ENCODE data around the gene SLC39A12.

DNA sequence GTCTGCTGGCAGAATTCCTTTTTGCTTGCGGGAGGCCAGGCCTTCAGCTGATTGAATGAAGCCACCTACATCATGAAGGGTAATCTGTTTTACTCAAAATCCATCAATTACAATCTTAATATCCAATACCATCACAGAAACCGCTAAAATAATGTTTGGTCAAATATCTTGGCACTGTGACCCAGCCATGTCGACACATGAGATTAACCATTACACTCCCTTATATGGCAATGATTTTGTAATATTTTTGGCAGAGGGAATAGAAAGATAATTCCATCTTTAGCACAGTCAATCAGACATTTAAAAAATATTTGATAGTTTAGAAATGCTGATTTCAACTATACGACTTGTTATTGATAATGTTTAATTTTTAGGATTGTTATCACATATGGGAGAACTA is 36.5 kb upstream of the SLC39A12 start:
- TF ChIP-seq JUND (IDR thresholded peaks at IDR 0.05) (no peak), TAF1 (IDR thresholded peaks at IDR 0.05; ENCODE audit: borderline replicate concordance, low read depth, low read length) (no peak), NFIC (IDR thresholded peaks at IDR 0.05; ENCODE audit: borderline replicate concordance) (no peak)
- TF ChIP-seq, protein P1, sequence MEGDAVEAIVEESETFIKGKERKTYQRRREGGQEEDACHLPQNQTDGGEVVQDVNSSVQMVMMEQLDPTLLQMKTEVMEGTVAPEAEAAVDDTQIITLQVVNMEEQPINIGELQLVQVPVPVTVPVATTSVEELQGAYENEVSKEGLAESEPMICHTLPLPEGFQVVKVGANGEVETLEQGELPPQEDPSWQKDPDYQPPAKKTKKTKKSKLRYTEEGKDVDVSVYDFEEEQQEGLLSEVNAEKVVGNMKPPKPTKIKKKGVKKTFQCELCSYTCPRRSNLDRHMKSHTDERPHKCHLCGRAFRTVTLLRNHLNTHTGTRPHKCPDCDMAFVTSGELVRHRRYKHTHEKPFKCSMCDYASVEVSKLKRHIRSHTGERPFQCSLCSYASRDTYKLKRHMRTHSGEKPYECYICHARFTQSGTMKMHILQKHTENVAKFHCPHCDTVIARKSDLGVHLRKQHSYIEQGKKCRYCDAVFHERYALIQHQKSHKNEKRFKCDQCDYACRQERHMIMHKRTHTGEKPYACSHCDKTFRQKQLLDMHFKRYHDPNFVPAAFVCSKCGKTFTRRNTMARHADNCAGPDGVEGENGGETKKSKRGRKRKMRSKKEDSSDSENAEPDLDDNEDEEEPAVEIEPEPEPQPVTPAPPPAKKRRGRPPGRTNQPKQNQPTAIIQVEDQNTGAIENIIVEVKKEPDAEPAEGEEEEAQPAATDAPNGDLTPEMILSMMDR (IDR thresholded peaks at IDR 0.05) = no peak
- TF ChIP-seq, protein P2, sequence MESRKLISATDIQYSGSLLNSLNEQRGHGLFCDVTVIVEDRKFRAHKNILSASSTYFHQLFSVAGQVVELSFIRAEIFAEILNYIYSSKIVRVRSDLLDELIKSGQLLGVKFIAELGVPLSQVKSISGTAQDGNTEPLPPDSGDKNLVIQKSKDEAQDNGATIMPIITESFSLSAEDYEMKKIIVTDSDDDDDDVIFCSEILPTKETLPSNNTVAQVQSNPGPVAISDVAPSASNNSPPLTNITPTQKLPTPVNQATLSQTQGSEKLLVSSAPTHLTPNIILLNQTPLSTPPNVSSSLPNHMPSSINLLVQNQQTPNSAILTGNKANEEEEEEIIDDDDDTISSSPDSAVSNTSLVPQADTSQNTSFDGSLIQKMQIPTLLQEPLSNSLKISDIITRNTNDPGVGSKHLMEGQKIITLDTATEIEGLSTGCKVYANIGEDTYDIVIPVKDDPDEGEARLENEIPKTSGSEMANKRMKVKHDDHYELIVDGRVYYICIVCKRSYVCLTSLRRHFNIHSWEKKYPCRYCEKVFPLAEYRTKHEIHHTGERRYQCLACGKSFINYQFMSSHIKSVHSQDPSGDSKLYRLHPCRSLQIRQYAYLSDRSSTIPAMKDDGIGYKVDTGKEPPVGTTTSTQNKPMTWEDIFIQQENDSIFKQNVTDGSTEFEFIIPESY (IDR thresholded peaks at IDR 0.05; ENCODE audit: borderline replicate concordance, low read depth) = no peak
- TF ChIP-seq, protein P3, sequence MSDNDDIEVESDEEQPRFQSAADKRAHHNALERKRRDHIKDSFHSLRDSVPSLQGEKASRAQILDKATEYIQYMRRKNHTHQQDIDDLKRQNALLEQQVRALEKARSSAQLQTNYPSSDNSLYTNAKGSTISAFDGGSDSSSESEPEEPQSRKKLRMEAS (IDR thresholded peaks at IDR 0.05; ENCODE audit: low read depth) = no peak

Measured in SK-N-SH (cell line).